Right lobe of liver (tissue), 4 donors: ENCODE data around the gene CSAG3.

Experiments used
- CTCF ChIP-seq, 4 donors: fragments of 200-600 bp in 3 of 4; fragments of 450-650 bp in 1 of 4; IDR thresholded peaks; one replicate each; pipeline versions ENCODE4 v1.5.1 to v1.8.0; 2016 to 2022; ENCODE audit warnings: antibody characterized with exemption in 4 of 4, mild to moderate bottlenecking in 2 of 4
- POLR2A ChIP-seq: fragments of 450-650 bp; IDR thresholded peaks from one replicate; pipeline ENCODE4 v1.6.1; 2017; ENCODE audit warnings: antibody characterized with exemption, mild to moderate bottlenecking
- donor health status: DM: no; HTN: no; CAD: no.
- donor health status: DM: no; HTN: no; CAD: no.
- donor health status: DM: no; HTN: yes; CAD: no.

DNA sequence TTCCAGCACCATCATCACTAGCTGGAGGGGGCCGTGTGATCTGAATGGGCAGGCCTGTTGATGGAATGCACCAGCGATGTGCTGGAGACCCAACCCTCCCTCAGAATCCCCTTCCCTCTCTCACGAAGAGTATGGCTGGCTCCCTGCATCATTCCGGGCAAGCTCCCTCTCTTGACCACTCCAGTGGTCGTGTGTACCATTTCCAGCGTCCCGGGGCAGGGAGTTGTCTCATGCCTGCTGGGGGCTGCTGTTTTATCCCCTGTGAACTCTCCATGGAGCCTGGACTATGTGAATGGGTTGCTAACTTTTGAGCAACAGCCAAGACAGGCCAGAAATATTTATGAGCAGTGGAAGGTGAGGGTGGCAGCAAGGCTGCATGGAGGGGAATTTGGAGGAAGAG lies 33.6 kb upstream of the CSAG3 start:
- TF ChIP-seq POLR2A (no peak), CTCF (IDR thresholded peaks at IDR 0.05) (no peak)
